Coronary artery (tissue), 2 donors: ENCODE results near the gene CES3.

ENCODE experiments used
- DNase-seq: peaks from one replicate; pipeline ENCODE4 v3.0.0-alpha.2; 2017; ENCODE audit warnings: low spot score
- H3K27ac ChIP-seq, 2 donors: fragments of 200-600 bp; sonication (generic); one replicate each; pipeline ENCODE4 v1.5.1; 2016 to 2019
- H3K4me3 ChIP-seq: fragments of 200-600 bp; sonication (generic); 2 replicates; pipeline ENCODE4 v1.5.1; 2016; ENCODE audit warnings: mild to moderate bottlenecking, moderate library complexity
- CTCF ChIP-seq: fragments of 200-600 bp; sonication (generic); IDR thresholded peaks from one replicate; pipeline ENCODE4 v1.5.1; 2019; ENCODE audit warnings: antibody characterized with exemption

CES3 gene

GRCh38 chr16:66945939-66946338 is 15.1 kb upstream of the CES3 start:
- DNase-seq = no peak
- no peak for TF ChIP-seq CTCF
- Histone ChIP-seq H3K4me3 (no peak overlapping the region), H3K27ac (no peak overlapping the region)

- Histone ChIP-seq H3K4me3 (no peak overlapping the region), H3K27ac (no peak overlapping the region)
- no peak for DNase-seq
- no peak for TF ChIP-seq CTCF
Measured at GRCh38 chr16:66946541-66946940, 14.5 kb upstream of the CES3 start.

- Histone ChIP-seq H3K27ac (no peak overlapping the region), H3K4me3 (no peak overlapping the region)
- no peak for TF ChIP-seq CTCF
- no peak for DNase-seq
Measured at GRCh38 chr16:66946974-66947301, 14.1 kb upstream of the CES3 start.

- peak; percentile 84 for TF ChIP-seq CTCF
- peak; percentile 86 for DNase-seq
- Histone ChIP-seq H3K27ac (peak overlapping the region in 1 of 2 donors; percentile 38), H3K4me3 (peak overlapping the region; percentile 76)
Measured at GRCh38 chr16:66947302-66948065, 13.6 kb upstream of the CES3 start.

- no peak overlapping the region for H3K27ac ChIP-seq
- peak overlapping the region; percentile 76 for H3K4me3 ChIP-seq
- no peak for TF ChIP-seq CTCF
- no peak for DNase-seq
Measured at GRCh38 chr16:66948134-66948836, 12.8 kb upstream of the CES3 start.

- Histone ChIP-seq H3K4me3 (peak overlapping the region; percentile 76), H3K27ac (no peak overlapping the region)
- no peak for DNase-seq
- TF ChIP-seq CTCF = no peak
Measured at GRCh38 chr16:66948837-66949225, 12.2 kb upstream of the CES3 start.

- DNase-seq = no peak
- H3K27ac ChIP-seq = no peak overlapping the region
- TF ChIP-seq CTCF = no peak
- H3K4me3 ChIP-seq = no peak overlapping the region
Measured at GRCh38 chr16:66949472-66949871, 11.6 kb upstream of the CES3 start.
